ENCODE data around the gene TPGS1. TPM values are rescaled to one million over a fixed set of nuclear protein-coding genes. Genes with fewer than 3 reads are reported as not detected.

The TPGS1 gene
- total RNA-seq, 2 experiments from 2014 or later: 8.9 to 9.3 TPM

DNA sequence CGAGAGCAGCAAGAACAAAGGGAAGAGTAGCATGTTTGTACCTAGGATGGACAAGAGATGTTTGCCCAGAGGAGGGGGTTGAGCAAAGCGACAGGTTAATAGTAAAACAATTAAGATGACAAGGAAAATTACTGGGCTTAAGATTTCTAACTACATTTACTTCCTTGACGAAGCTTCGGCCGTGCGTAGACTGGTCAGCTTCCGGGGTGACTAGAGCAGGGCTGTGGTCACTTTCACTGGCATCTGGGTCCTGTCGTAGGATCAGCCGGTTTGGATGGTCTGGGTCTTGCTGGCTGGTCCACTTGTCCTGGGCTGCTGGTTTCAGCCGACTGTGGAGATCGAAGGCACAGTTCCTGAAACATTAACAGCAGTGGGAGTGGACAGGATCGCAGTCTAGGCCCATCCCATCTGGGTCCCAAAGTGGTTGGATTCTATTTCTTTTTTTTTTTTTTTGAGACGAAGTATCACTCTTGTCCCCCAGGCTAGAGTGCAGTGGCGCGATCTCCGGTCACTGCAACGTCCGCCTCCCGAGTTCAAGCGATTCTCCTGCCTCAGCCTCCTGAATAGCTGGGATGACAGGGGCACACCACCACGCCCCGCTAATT lies 60.1 kb downstream of the TPGS1 start:
- POLR2A ChIA-PET: interaction anchor here (1.3 kb wide), 1 partner anchor 21 kb away, joined by 3 read pairs; no protein-coding TSS in a partner anchor
- TF ChIP-seq, protein P1, sequence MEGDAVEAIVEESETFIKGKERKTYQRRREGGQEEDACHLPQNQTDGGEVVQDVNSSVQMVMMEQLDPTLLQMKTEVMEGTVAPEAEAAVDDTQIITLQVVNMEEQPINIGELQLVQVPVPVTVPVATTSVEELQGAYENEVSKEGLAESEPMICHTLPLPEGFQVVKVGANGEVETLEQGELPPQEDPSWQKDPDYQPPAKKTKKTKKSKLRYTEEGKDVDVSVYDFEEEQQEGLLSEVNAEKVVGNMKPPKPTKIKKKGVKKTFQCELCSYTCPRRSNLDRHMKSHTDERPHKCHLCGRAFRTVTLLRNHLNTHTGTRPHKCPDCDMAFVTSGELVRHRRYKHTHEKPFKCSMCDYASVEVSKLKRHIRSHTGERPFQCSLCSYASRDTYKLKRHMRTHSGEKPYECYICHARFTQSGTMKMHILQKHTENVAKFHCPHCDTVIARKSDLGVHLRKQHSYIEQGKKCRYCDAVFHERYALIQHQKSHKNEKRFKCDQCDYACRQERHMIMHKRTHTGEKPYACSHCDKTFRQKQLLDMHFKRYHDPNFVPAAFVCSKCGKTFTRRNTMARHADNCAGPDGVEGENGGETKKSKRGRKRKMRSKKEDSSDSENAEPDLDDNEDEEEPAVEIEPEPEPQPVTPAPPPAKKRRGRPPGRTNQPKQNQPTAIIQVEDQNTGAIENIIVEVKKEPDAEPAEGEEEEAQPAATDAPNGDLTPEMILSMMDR (IDR thresholded peaks at IDR 0.05): no peak
- Mint-ChIP-seq H3K9me3 (no peaks in the 10 kb centered on the region), H3K36me3 (ENCODE audit: low read depth) (peaks cover 2% of the 10 kb centered on the region), H3K27ac (no peak overlapping the region), H3K27me3 (no peaks in the 10 kb centered on the region), H3K4me1 (ENCODE audit: low read depth) (peaks cover 12% of the 10 kb centered on the region), H3K4me3 (no peak overlapping the region)
- DNase-seq: no peak
- CTCF ChIA-PET: interaction anchor here (1.3 kb wide), 1 partner anchor 56 kb away, joined by 6 read pairs; no protein-coding TSS in a partner anchor
- no peak for ATAC-seq
- intact Hi-C loops (cut with micrococcal nuclease): no loop called here

Other genes starting within 250 kb of the TPGS1 start
- under 1 TPM in 1 of 2 experiments, not detected in 1; 0.36 TPM for gene PLPP2, start 216.1 kb upstream of the TPGS1 start, total RNA-seq
- gene MIER2, start 162.7 kb upstream of the TPGS1 start, total RNA-seq: 10 to 100 TPM; 20.0 to 20.4 TPM
- under 1 TPM; 0.13 to 0.25 TPM for gene C2CD4C, start 98.3 kb upstream of the TPGS1 start, total RNA-seq
- under 1 TPM; 0.25 to 0.45 TPM for gene SHC2, start 46.5 kb upstream of the TPGS1 start, total RNA-seq
- under 1 TPM; 0.20 to 0.22 TPM for gene MADCAM1, start 11.0 kb upstream of the TPGS1 start, total RNA-seq
- gene CDC34, start 24.3 kb downstream of the TPGS1 start, total RNA-seq: 10 to 100 TPM; 38.1 to 43.7 TPM
- 10 to 100 TPM; 52.7 to 58.5 TPM for gene GZMM, start 36.6 kb downstream of the TPGS1 start, total RNA-seq
- 100 to 1,000 TPM; 159 to 160 TPM for gene BSG, start 65.1 kb downstream of the TPGS1 start, total RNA-seq
- under 1 TPM; 0.18 TPM for gene HCN2, start 82.4 kb downstream of the TPGS1 start, total RNA-seq
- gene POLRMT, start 126.0 kb downstream of the TPGS1 start, total RNA-seq: 10 to 100 TPM; 66.6 to 67.9 TPM
- under 1 TPM in 1 of 2 experiments, not detected in 1; 0.16 TPM for gene FGF22, start 132.4 kb downstream of the TPGS1 start, total RNA-seq
- gene RNF126, start 155.7 kb downstream of the TPGS1 start, total RNA-seq: 100 to 1,000 TPM in 1 of 2 experiments, 10 to 100 TPM in 1; 99.1 to 101 TPM
- 10 to 100 TPM; 12.3 TPM for gene FSTL3, start 168.9 kb downstream of the TPGS1 start, total RNA-seq
- gene PRSS57, start 188.0 kb downstream of the TPGS1 start, total RNA-seq: not detected
- gene PALM, start 201.4 kb downstream of the TPGS1 start, total RNA-seq: under 1 TPM; 0.22 to 0.36 TPM
- gene MISP, start 243.6 kb downstream of the TPGS1 start, total RNA-seq: not detected

All from activated CD8-positive, alpha-beta T cell treated with anti-CD3 and anti-CD28 coated beads for 36 hours (primary cell).